Stimulated activated CD4-positive, alpha-beta T cell treated with anti-CD3 and anti-CD28 coated beads, Interleukin-1b, Interleukin-23, amount 100 ng/mL, for 48 hours (primary cell): ENCODE data around the gene TANGO6.
"Not testable (repeated sequence)": the region's sequence is repeated elsewhere in the genome, so short reads cannot be mapped to it uniquely, and the experiment has no call there.

Experiments
- DNase-seq: peaks from one replicate; pipeline ENCODE4 v3.0.0-alpha.2; 2020

Gene TANGO6

GRCh38 chr16:69017036-69017783 is 173.9 kb downstream of the TANGO6 start:
- DNase-seq, result no peak

- DNase-seq, result no peak
Observed at GRCh38 chr16:69019811-69020210, 176.5 kb downstream of the TANGO6 start.

- DNase-seq, result no peak
Observed at GRCh38 chr16:69029121-69029520, 185.8 kb downstream of the TANGO6 start.

GRCh38 chr16:69031877-69032301 is 188.6 kb downstream of the TANGO6 start:
- DNase-seq, result no peak

GRCh38 chr16:69033151-69033949 is 190.0 kb downstream of the TANGO6 start:
- DNase-seq, result no peak

- DNase-seq, result no peak
Observed at GRCh38 chr16:69035375-69035774, 192.0 kb downstream of the TANGO6 start.

GRCh38 chr16:69036399-69037091 is 193.2 kb downstream of the TANGO6 start:
- no peak for DNase-seq

- no peak for DNase-seq
Observed at GRCh38 chr16:69037373-69038160, 194.2 kb downstream of the TANGO6 start.

GRCh38 chr16:69039333-69039941 is 196.1 kb downstream of the TANGO6 start:
- DNase-seq, result no peak

- DNase-seq, result no peak
Observed at GRCh38 chr16:69040144-69040909, 197.0 kb downstream of the TANGO6 start.

GRCh38 chr16:69048328-69049120 is 205.2 kb downstream of the TANGO6 start:
- no peak for DNase-seq

- no peak for DNase-seq
Observed at GRCh38 chr16:69049146-69049545, 205.8 kb downstream of the TANGO6 start.

GRCh38 chr16:69049603-69050375 is 206.5 kb downstream of the TANGO6 start:
- DNase-seq, result no peak

- not testable (repeated sequence) for DNase-seq
Observed at GRCh38 chr16:69051517-69051830, 208.1 kb downstream of the TANGO6 start.

GRCh38 chr16:69055008-69055407 is 211.7 kb downstream of the TANGO6 start:
- no peak for DNase-seq

- DNase-seq, result no peak
Observed at GRCh38 chr16:69055980-69056379, 212.6 kb downstream of the TANGO6 start.

GRCh38 chr16:69056421-69056820 is 213.1 kb downstream of the TANGO6 start:
- DNase-seq, result no peak

- no peak for DNase-seq
Observed at GRCh38 chr16:69057400-69058378, 214.4 kb downstream of the TANGO6 start.

GRCh38 chr16:69063491-69063890 is 220.2 kb downstream of the TANGO6 start:
- not testable (repeated sequence) for DNase-seq
